ENCODE data around the gene EHMT1.

The EHMT1 gene

GRCh38 chr9:137604345-137605086 is 14.3 kb upstream of the EHMT1 start:
- no peak overlapping the region; the same call in 1 of the 2 replicates for H3K4me3 ChIP-seq (ENCODE audit: low read length)
- H3K36me3 ChIP-seq (replicated peaks; ENCODE audit: insufficient read depth, low read length): no peaks in the 10 kb centered on the region
- no peaks in the 10 kb centered on the region for H3K9me2 ChIP-seq (replicated peaks; ENCODE audit: insufficient read depth, low read length)
- no peak overlapping the region for H3K27ac ChIP-seq (ENCODE audit: low read length)
- H2AFZ ChIP-seq (ENCODE audit: low read length): no peak overlapping the region
- H3K79me2 ChIP-seq (ENCODE audit: low read length): peaks cover 21% of the 10 kb centered on the region
- H3K27me3 ChIP-seq (replicated peaks; ENCODE audit: insufficient read depth, low read length): peaks cover 7% of the 10 kb centered on the region
- no peak overlapping the region for H3K4me2 ChIP-seq (ENCODE audit: low read depth, low read length)
- H3K9me3 ChIP-seq (replicated peaks; ENCODE audit: insufficient read depth, low read length): no peaks in the 10 kb centered on the region
- H4K20me1 ChIP-seq (ENCODE audit: insufficient read depth, low read length): no peaks in the 10 kb centered on the region
- no peak for DNase-seq
- no peak overlapping the region for H3K9ac ChIP-seq (ENCODE audit: low read length)
- TF ChIP-seq EZH2phosphoT487 (IDR thresholded peaks at IDR 0.05; ENCODE audit: low read length) (no peak), EZH2 (optimal IDR thresholded peaks at IDR 0.05; ENCODE audit: low read depth, low read length) (no peak), CTCF (IDR thresholded peaks at IDR 0.05; ENCODE audit: low read length) (no peak)
- H3K4me1 ChIP-seq (ENCODE audit: low read length): 0 out of 2 replicates have a peak, but pooled peaks cover 4% of the 10 kb centered on the region
- peaks cover 8% of the 10 kb centered on the region; the same call in 1 of the 2 replicates for H3F3A ChIP-seq (ENCODE audit: insufficient read depth, low read length)

GRCh38 chr9:137605121-137606004 is 13.4 kb upstream of the EHMT1 start, which contains the start of gene ARRDC1:
Gene ARRDC1, plus strand, starts transcription at chr9:137605686. Its CDS starts 32 bp downstream, at chr9:137605718.
- Histone ChIP-seq H3K79me2 (ENCODE audit: low read length) (peaks cover 21% of the 10 kb centered on the region), H3K9me2 (replicated peaks; ENCODE audit: insufficient read depth, low read length) (no peaks in the 10 kb centered on the region), H3K9ac (ENCODE audit: low read length) (peak within 1 kb of the TSS; percentile 62), H3K27ac (ENCODE audit: low read length) (peak within 1 kb of the TSS; percentile 38; the same call in 1 of the 2 replicates), H4K20me1 (ENCODE audit: insufficient read depth, low read length) (no peaks in the 10 kb centered on the region), H2AFZ (ENCODE audit: low read length) (peak within 1 kb of the TSS; percentile 58; the same call in 1 of the 2 replicates), H3K9me3 (replicated peaks; ENCODE audit: insufficient read depth, low read length) (no peaks in the 10 kb centered on the region), H3K27me3 (replicated peaks; ENCODE audit: insufficient read depth, low read length) (peaks cover 7% of the 10 kb centered on the region), H3K36me3 (replicated peaks; ENCODE audit: insufficient read depth, low read length) (no peaks in the 10 kb centered on the region), H3K4me1 (ENCODE audit: low read length) (0 out of 2 replicates have a peak, but pooled peaks cover 4% of the 10 kb centered on the region), H3K4me3 (ENCODE audit: low read length) (peak within 1 kb of the TSS; percentile 71), H3F3A (ENCODE audit: insufficient read depth, low read length) (peaks cover 8% of the 10 kb centered on the region; the same call in 1 of the 2 replicates), H3K4me2 (ENCODE audit: low read depth, low read length) (peak within 1 kb of the TSS; percentile 99)
- DNase-seq: peak; percentile 95
- TF ChIP-seq EZH2phosphoT487 (IDR thresholded peaks at IDR 0.05; ENCODE audit: low read length): no peak
- no peak for TF ChIP-seq CTCF (IDR thresholded peaks at IDR 0.05; ENCODE audit: low read length)
- no peak for TF ChIP-seq EZH2 (optimal IDR thresholded peaks at IDR 0.05; ENCODE audit: low read depth, low read length)

- Histone ChIP-seq H3K79me2 (ENCODE audit: low read length) (peaks cover 21% of the 10 kb centered on the region), H3K27ac (ENCODE audit: low read length) (peak overlapping the region; percentile 38; the same call in 1 of the 2 replicates), H3K4me2 (ENCODE audit: low read depth, low read length) (peak overlapping the region; percentile 99), H3K9me2 (replicated peaks; ENCODE audit: insufficient read depth, low read length) (no peaks in the 10 kb centered on the region), H3K27me3 (replicated peaks; ENCODE audit: insufficient read depth, low read length) (peaks cover 7% of the 10 kb centered on the region), H3K9me3 (replicated peaks; ENCODE audit: insufficient read depth, low read length) (no peaks in the 10 kb centered on the region), H3K4me3 (ENCODE audit: low read length) (peak overlapping the region; percentile 71), H3K36me3 (replicated peaks; ENCODE audit: insufficient read depth, low read length) (no peaks in the 10 kb centered on the region), H3K4me1 (ENCODE audit: low read length) (0 out of 2 replicates have a peak, but pooled peaks cover 4% of the 10 kb centered on the region), H3K9ac (ENCODE audit: low read length) (peak overlapping the region; percentile 62; the same call in 1 of the 2 replicates), H2AFZ (ENCODE audit: low read length) (peak overlapping the region; percentile 58; the same call in 1 of the 2 replicates), H3F3A (ENCODE audit: insufficient read depth, low read length) (peaks cover 8% of the 10 kb centered on the region; the same call in 1 of the 2 replicates), H4K20me1 (ENCODE audit: insufficient read depth, low read length) (no peaks in the 10 kb centered on the region)
- no peak for TF ChIP-seq CTCF (IDR thresholded peaks at IDR 0.05; ENCODE audit: low read length)
- no peak for TF ChIP-seq EZH2phosphoT487 (IDR thresholded peaks at IDR 0.05; ENCODE audit: low read length)
- TF ChIP-seq EZH2 (optimal IDR thresholded peaks at IDR 0.05; ENCODE audit: low read depth, low read length): no peak
- no peak for DNase-seq
Observed at GRCh38 chr9:137606005-137606621, 12.7 kb upstream of the EHMT1 start.

Measured in MM.1S (cell line).